Sigmoid colon (tissue), 4 donors: ENCODE measurements around the gene INPP5D.

Experiments used
- EP300 ChIP-seq, 4 donors: sonication (generic); formaldehyde crosslinking; IDR thresholded peaks; one replicate each; pipeline ENCODE4 v1.6.1; 2017; ENCODE audit warnings: antibody characterized with exemption in 4 of 4
- POLR2A ChIP-seq, 2 donors: fragments of 450-650 bp; IDR thresholded peaks; one replicate each; pipeline ENCODE4 v1.6.1; 2016; ENCODE audit warnings: antibody characterized with exemption in 2 of 2, mild to moderate bottlenecking in 2 of 2, moderate library complexity in 2 of 2
- POLR2AphosphoS5 ChIP-seq, 4 donors: sonication (generic); formaldehyde crosslinking; IDR thresholded peaks; one replicate each; pipeline ENCODE4 v1.6.1; 2017; ENCODE audit warnings: antibody characterized with exemption in 4 of 4
- TF ChIP-seq, protein P1 (sequence below), 4 experiments: fragments of 450-650 bp in 3 of 4; fragments of 200-600 bp in 1 of 4; IDR thresholded peaks; one replicate each; pipeline ENCODE4 v1.5.1; 2016 to 2019; ENCODE audit warnings: antibody characterized with exemption in 4 of 4, mild to moderate bottlenecking in 3 of 4, moderate library complexity in 2 of 4

DNA sequence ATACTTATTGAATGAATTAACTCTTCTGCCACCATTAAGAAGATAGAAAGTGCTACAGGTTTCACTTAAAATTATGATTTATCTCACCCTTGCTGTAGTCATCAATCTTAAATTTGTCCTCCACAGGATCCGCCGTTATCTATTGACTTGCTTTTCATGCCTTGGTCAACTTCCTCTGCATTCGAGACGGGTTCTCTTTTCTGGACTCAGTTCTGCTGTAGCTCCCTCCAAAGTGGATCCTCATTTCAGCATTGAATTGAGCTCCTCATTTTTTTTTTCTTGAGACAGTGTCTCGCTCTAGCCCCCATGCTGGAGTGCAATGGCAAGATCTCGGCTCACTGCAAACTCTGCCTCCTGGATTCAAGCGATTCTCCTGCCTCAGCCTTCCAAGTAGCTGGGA lies 27.6 kb downstream of the INPP5D start:
- TF ChIP-seq, protein P1, sequence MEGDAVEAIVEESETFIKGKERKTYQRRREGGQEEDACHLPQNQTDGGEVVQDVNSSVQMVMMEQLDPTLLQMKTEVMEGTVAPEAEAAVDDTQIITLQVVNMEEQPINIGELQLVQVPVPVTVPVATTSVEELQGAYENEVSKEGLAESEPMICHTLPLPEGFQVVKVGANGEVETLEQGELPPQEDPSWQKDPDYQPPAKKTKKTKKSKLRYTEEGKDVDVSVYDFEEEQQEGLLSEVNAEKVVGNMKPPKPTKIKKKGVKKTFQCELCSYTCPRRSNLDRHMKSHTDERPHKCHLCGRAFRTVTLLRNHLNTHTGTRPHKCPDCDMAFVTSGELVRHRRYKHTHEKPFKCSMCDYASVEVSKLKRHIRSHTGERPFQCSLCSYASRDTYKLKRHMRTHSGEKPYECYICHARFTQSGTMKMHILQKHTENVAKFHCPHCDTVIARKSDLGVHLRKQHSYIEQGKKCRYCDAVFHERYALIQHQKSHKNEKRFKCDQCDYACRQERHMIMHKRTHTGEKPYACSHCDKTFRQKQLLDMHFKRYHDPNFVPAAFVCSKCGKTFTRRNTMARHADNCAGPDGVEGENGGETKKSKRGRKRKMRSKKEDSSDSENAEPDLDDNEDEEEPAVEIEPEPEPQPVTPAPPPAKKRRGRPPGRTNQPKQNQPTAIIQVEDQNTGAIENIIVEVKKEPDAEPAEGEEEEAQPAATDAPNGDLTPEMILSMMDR (IDR thresholded peaks at IDR 0.05) = no peak
- TF ChIP-seq POLR2A (IDR thresholded peaks at IDR 0.05) (no peak), EP300 (IDR thresholded peaks at IDR 0.05) (no peak), POLR2AphosphoS5 (IDR thresholded peaks at IDR 0.05) (no peak)
